Muscle of leg (tissue), 11 donors: Measurements from ENCODE around the gene PID1. TPM values are rescaled to one million over a fixed set of nuclear protein-coding genes. Genes with fewer than 3 reads are reported as not detected.

Source experiments
- DNase-seq: peaks from one replicate; pipeline ENCODE4 v3.0.0; 2013
- H3K27ac ChIP-seq: one replicate; pipeline ENCODE4 v1.5.1; 2013; ENCODE audit warnings: mild to moderate bottlenecking, low read length, control low read depth
- H3K27me3 ChIP-seq: one replicate; pipeline ENCODE4 v1.6.1; 2013; ENCODE audit warnings: low read length; ENCODE audit not compliant: control insufficient read depth, insufficient read depth
- H3K36me3 ChIP-seq: one replicate; pipeline ENCODE4 v1.6.1; 2013; ENCODE audit warnings: low read length; ENCODE audit not compliant: control insufficient read depth, insufficient read depth
- H3K4me1 ChIP-seq: one replicate; pipeline ENCODE4 v1.6.1; 2013; ENCODE audit warnings: low read length; ENCODE audit not compliant: control insufficient read depth, insufficient read depth
- H3K4me3 ChIP-seq: one replicate; pipeline ENCODE4 v1.5.1; 2013; ENCODE audit warnings: low read length, control low read depth
- H3K9me3 ChIP-seq: replicated peaks from 2 replicates; pipeline ENCODE4 v1.6.1; 2013; ENCODE audit warnings: low read depth, low read length; ENCODE audit not compliant: control insufficient read depth
- WGBS: methylation state at CpG from one replicate; pipeline ENCODE4 v1.1.5; 2013; ENCODE audit warnings: missing lambda C conversion rate; ENCODE audit not compliant: insufficient coverage; 5-methylcytosine and 5-hydroxymethylcytosine counted together
- polyA plus RNA-seq, 8 donors: library from polyadenylated mRNA; unstranded; fragments of 120-200 nt; gene quantifications; one replicate each; pipeline versions ENCODE4 v1.2.1 to v1.2.3, GENCODE V29; 2013; ENCODE audit warnings: inconsistent platforms in 1 of 8, low replicate concordance in 1 of 8; ENCODE audit not compliant: insufficient read length in 8 of 8, insufficient read depth in 1 of 8
- total RNA-seq: library from RNA; stranded (reverse); fragments of 120-200 nt; gene quantifications from one replicate; pipeline ENCODE4 v1.2.4, GENCODE V29; 2013

Gene PID1
- total and polyA plus RNA-seq, 9 donors = 15.6 to 32.8 (median 28.4) TPM

- peak; percentile 63 for DNase-seq
- Histone ChIP-seq H3K4me3 (no peak overlapping the region), H3K27me3 (no peaks in the 10 kb centered on the region), H3K9me3 (peaks cover 22% of the 10 kb centered on the region), H3K36me3 (no peaks in the 10 kb centered on the region), H3K4me1 (no peaks in the 10 kb centered on the region), H3K27ac (no peak overlapping the region)
- 89% methylated on average over 1 of the region's 2 CpGs for WGBS
These were observed 26.1 kb downstream of the PID1 start for GRCh38 chr2:229244975-229245374.

GRCh38 chr2:229243890-229244560 is 27.1 kb downstream of the PID1 start:
- H3K27me3 ChIP-seq = no peaks in the 10 kb centered on the region
- peaks cover 24% of the 10 kb centered on the region for H3K9me3 ChIP-seq
- no peaks in the 10 kb centered on the region for H3K4me1 ChIP-seq
- DNase-seq = peak; percentile 74
- H3K27ac ChIP-seq = no peak overlapping the region
- H3K4me3 ChIP-seq = no peak overlapping the region
- H3K36me3 ChIP-seq = no peaks in the 10 kb centered on the region
- WGBS = no CpG with 5 or more reads among the region's 2 CpGs

- H3K36me3 ChIP-seq = no peaks in the 10 kb centered on the region
- no peak for DNase-seq
- H3K27ac ChIP-seq = no peak overlapping the region
- H3K4me3 ChIP-seq = no peak overlapping the region
- H3K9me3 ChIP-seq = peaks cover 27% of the 10 kb centered on the region
- H3K27me3 ChIP-seq = no peaks in the 10 kb centered on the region
- no peaks in the 10 kb centered on the region for H3K4me1 ChIP-seq
These were observed 30.0 kb downstream of the PID1 start for GRCh38 chr2:229240984-229241491.

- 30% methylated on average over 2 of the region's 2 CpGs for WGBS
- peaks cover 27% of the 10 kb centered on the region for H3K9me3 ChIP-seq
- H3K4me1 ChIP-seq = no peaks in the 10 kb centered on the region
These were observed 32.1 kb downstream of the PID1 start for GRCh38 chr2:229239021-229239420.

GRCh38 chr2:229237270-229237669 is 33.8 kb downstream of the PID1 start:
- no peaks in the 10 kb centered on the region for H3K27me3 ChIP-seq
- WGBS = no CpG with 5 or more reads among the region's 2 CpGs
- DNase-seq = no peak
- H3K4me1 ChIP-seq = no peaks in the 10 kb centered on the region
- peaks cover 24% of the 10 kb centered on the region for H3K9me3 ChIP-seq
- H3K36me3 ChIP-seq = no peaks in the 10 kb centered on the region
- no peak overlapping the region for H3K27ac ChIP-seq
- H3K4me3 ChIP-seq = no peak overlapping the region

More at GRCh38 chr2:229239021-229239420, 32.1 kb downstream of the PID1 start:
- Histone ChIP-seq H3K36me3 (no peaks in the 10 kb centered on the region), H3K27me3 (no peaks in the 10 kb centered on the region), H3K27ac (no peak overlapping the region), H3K4me3 (no peak overlapping the region)
- no peak for DNase-seq

- H3K36me3 ChIP-seq = no peaks in the 10 kb centered on the region
- peaks cover 8% of the 10 kb centered on the region for H3K9me3 ChIP-seq
- no peak overlapping the region for H3K4me3 ChIP-seq
- 63% methylated on average over 1 of the region's 9 CpGs for WGBS
- no peak overlapping the region for H3K27ac ChIP-seq
- no peaks in the 10 kb centered on the region for H3K27me3 ChIP-seq
- DNase-seq = peak; percentile 38
- no peaks in the 10 kb centered on the region for H3K4me1 ChIP-seq
These were observed 35.8 kb downstream of the PID1 start for GRCh38 chr2:229235131-229235914.

GRCh38 chr2:229231885-229232284 is 39.2 kb downstream of the PID1 start:
- no peaks in the 10 kb centered on the region for H3K4me1 ChIP-seq
- no peaks in the 10 kb centered on the region for H3K9me3 ChIP-seq
- no peaks in the 10 kb centered on the region for H3K27me3 ChIP-seq
- no peak for DNase-seq
- H3K36me3 ChIP-seq = no peaks in the 10 kb centered on the region
- 100% methylated on average over 1 of the region's 7 CpGs for WGBS
- no peak overlapping the region for H3K27ac ChIP-seq
- H3K4me3 ChIP-seq = no peak overlapping the region

- WGBS = 43% methylated on average over 1 of the region's 3 CpGs
- H3K4me3 ChIP-seq = no peak overlapping the region
- no peaks in the 10 kb centered on the region for H3K36me3 ChIP-seq
- no peaks in the 10 kb centered on the region for H3K27me3 ChIP-seq
- no peaks in the 10 kb centered on the region for H3K4me1 ChIP-seq
- H3K27ac ChIP-seq = no peak overlapping the region
- no peak for DNase-seq
- H3K9me3 ChIP-seq = no peaks in the 10 kb centered on the region
These were observed 39.7 kb downstream of the PID1 start for GRCh38 chr2:229231328-229231868.

GRCh38 chr2:229230911-229231310 is 40.2 kb downstream of the PID1 start:
- Histone ChIP-seq H3K4me1 (no peaks in the 10 kb centered on the region), H3K27ac (no peak overlapping the region), H3K4me3 (no peak overlapping the region), H3K27me3 (no peaks in the 10 kb centered on the region), H3K36me3 (no peaks in the 10 kb centered on the region), H3K9me3 (no peaks in the 10 kb centered on the region)
- DNase-seq = peak; percentile 71
- 43% methylated on average over 2 of the region's 4 CpGs for WGBS

GRCh38 chr2:229230256-229230655 is 40.8 kb downstream of the PID1 start:
- Histone ChIP-seq H3K4me1 (no peaks in the 10 kb centered on the region), H3K9me3 (no peaks in the 10 kb centered on the region), H3K27ac (no peak overlapping the region), H3K27me3 (no peaks in the 10 kb centered on the region), H3K4me3 (no peak overlapping the region), H3K36me3 (no peaks in the 10 kb centered on the region)
- DNase-seq = peak; percentile 76
- WGBS = no CpG with 5 or more reads among the region's 2 CpGs
